GM13977 (cell line): ENCODE results near the gene TNP1.

ENCODE experiments used
- DNase-seq: peaks from one replicate; pipeline ENCODE4 v3.0.0; 2012; ENCODE audit warnings: low spot score
- CTCF ChIP-seq: IDR thresholded peaks from 2 replicates; pipeline ENCODE4 v1.5.1; 2012; ENCODE audit warnings: mild to moderate bottlenecking, control low read depth; ENCODE audit not compliant: insufficient read depth; ENCODE audit errors: extremely low read depth, missing control alignments
- in situ Hi-C: fragments of 300-500 bp; cut with MboI; formaldehyde crosslinking; loops from one replicate; pipeline ENCODE4 v1.12.0; 2022; ENCODE audit warnings: low sequenced_read_pairs, low pct_unique_long_range_greater_than_20kb, mixed read lengths, inconsistent platforms; ENCODE audit not compliant: unreplicated experiment

Gene TNP1

GRCh38 chr2:216872040-216872439 lies 12.2 kb upstream of the TNP1 start:
- DNase-seq: no peak
- no peak for TF ChIP-seq CTCF
- in situ Hi-C loops: no loop called here

- TF ChIP-seq CTCF: no peak
- no peak for DNase-seq
- in situ Hi-C loops: no loop called here
Measured at GRCh38 chr2:216871333-216871934, 11.6 kb upstream of the TNP1 start.

- in situ Hi-C loops: no loop called here
Measured at GRCh38 chr2:216870508-216871332, 10.9 kb upstream of the TNP1 start.

GRCh38 chr2:216866515-216867095 lies 6.7 kb upstream of the TNP1 start:
- DNase-seq: no peak
- TF ChIP-seq CTCF: no peak
- in situ Hi-C loops: no loop called here

More at GRCh38 chr2:216870508-216871332, 10.9 kb upstream of the TNP1 start:
- no peak for TF ChIP-seq CTCF
- DNase-seq: no peak

- TF ChIP-seq CTCF: no peak
- in situ Hi-C loops: no loop called here
- no peak for DNase-seq
Measured at GRCh38 chr2:216865658-216866057, 5.8 kb upstream of the TNP1 start.

- no peak for TF ChIP-seq CTCF
- in situ Hi-C loops: no loop called here
- no peak for DNase-seq
Measured at GRCh38 chr2:216863946-216864345, 4.1 kb upstream of the TNP1 start.
